ENCODE measurements around the gene ACVR2B. TPM values are rescaled to one million over a fixed set of nuclear protein-coding genes. Genes with fewer than 3 reads are reported as not detected.
"Not testable (repeated sequence)": the region's sequence is repeated elsewhere in the genome, so short reads cannot be mapped to it uniquely, and the experiment has no call there.

The ACVR2B gene
- total RNA-seq, 1 donor from 2014 or later = 42.8 TPM

DNA sequence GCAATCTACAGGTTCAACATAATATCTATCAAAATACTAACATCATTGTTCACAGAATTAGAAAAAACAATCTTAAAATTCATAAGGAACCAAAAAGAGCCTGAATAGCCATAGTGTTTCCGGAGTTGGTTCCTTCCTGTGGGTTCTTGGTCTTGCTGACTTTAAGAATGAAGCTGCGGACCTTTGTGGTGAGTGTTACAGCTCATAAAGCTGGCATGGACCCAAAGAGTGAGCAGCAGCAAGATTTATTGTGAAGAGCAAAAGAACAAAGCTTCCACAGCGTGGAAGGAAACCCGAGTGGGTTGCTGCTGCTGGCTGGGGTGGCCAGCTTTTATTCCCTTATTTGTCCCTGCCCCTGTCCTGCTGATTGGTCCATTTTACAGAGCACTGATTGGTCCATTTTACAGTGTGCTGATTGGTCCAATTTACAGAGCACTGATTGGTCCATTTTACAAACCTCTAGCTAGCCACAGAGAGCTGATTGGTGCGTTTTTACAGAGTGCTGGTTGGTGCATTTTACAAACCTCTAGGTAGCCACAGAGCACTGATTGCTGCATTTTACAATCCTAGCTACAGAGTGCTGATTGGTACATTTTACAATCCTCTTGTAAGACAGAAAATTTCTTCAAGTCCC, 15.1 kb upstream of the ACVR2B start:
- H3K27ac Mint-ChIP-seq; H3K36me3 Mint-ChIP-seq; DNase-seq (ENCODE audit: extremely low spot score, unreplicated experiment); H3K27me3 Mint-ChIP-seq; H3K4me3 Mint-ChIP-seq: not testable (repeated sequence)
- Mint-ChIP-seq H3K4me1 (ENCODE audit: unreplicated experiment) (peaks cover 11% of the 10 kb centered on the region), H3K9me3 (peaks cover 24% of the 10 kb centered on the region)

DNA sequence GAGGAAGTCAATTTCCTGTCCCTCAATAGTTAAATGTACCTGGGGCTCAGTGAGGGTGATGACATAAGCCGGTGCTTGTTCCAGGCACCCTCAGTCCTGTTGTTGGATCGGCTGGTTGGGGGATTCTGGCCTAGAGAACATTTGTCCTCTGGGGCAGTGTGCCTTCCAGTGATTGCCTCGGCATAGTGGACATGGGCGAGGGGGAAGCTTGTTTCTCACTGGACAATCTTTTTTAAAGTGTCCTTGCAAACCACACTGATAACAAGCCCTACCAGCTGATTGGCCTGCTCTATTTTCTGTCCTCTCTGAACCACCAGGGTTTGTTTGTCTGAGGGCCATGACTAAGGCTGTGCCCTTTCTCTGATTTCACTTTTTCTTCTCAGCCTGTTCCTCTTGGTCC, 10.5 kb upstream of the ACVR2B start:
- peaks cover 11% of the 10 kb centered on the region for H3K4me1 Mint-ChIP-seq (ENCODE audit: unreplicated experiment)
- not testable (repeated sequence) for H3K4me3 Mint-ChIP-seq; H3K27ac Mint-ChIP-seq; H3K27me3 Mint-ChIP-seq; DNase-seq (ENCODE audit: extremely low spot score, unreplicated experiment); H3K36me3 Mint-ChIP-seq; H3K9me3 Mint-ChIP-seq

DNA sequence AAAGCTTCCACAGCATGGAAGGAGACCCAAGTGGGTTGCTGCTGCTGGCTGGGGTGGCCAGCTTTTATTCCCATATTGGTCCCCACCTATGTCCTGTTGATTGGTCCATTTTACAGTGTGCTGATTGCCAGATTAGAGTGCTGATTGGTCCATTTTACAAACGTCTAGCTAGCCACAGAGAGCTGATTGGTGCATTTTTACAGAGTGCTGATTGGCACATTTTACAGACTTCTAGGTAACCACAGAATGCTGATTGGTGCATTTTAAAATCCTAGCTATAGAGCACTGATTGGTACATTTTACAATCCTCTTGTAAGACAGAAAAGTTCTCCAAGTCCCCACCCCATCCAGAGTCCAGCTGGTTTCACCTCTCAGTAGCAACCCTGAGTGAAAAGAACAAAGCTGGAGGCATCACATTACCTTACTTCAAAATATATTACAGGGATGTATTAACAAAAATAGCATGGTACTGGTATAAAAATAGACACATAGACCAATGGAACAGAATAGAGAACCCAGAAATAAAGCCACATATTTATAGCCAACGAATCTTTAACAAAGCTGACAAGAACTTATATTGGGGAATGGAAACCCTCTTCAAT, 7.5 kb upstream of the ACVR2B start:
- TF ChIP-seq, protein P1, sequence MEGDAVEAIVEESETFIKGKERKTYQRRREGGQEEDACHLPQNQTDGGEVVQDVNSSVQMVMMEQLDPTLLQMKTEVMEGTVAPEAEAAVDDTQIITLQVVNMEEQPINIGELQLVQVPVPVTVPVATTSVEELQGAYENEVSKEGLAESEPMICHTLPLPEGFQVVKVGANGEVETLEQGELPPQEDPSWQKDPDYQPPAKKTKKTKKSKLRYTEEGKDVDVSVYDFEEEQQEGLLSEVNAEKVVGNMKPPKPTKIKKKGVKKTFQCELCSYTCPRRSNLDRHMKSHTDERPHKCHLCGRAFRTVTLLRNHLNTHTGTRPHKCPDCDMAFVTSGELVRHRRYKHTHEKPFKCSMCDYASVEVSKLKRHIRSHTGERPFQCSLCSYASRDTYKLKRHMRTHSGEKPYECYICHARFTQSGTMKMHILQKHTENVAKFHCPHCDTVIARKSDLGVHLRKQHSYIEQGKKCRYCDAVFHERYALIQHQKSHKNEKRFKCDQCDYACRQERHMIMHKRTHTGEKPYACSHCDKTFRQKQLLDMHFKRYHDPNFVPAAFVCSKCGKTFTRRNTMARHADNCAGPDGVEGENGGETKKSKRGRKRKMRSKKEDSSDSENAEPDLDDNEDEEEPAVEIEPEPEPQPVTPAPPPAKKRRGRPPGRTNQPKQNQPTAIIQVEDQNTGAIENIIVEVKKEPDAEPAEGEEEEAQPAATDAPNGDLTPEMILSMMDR (conservative IDR thresholded peaks at IDR 0.05) = no peak
- H3K4me3 Mint-ChIP-seq = no peak overlapping the region
- peaks cover 6% of the 10 kb centered on the region for H3K9me3 Mint-ChIP-seq
- H3K4me1 Mint-ChIP-seq (ENCODE audit: unreplicated experiment) = peaks cover 3% of the 10 kb centered on the region
- no peaks in the 10 kb centered on the region for H3K36me3 Mint-ChIP-seq
- no peaks in the 10 kb centered on the region for H3K27me3 Mint-ChIP-seq
- H3K27ac Mint-ChIP-seq = no peak overlapping the region
- DNase-seq (ENCODE audit: extremely low spot score, unreplicated experiment) = no peak

DNA sequence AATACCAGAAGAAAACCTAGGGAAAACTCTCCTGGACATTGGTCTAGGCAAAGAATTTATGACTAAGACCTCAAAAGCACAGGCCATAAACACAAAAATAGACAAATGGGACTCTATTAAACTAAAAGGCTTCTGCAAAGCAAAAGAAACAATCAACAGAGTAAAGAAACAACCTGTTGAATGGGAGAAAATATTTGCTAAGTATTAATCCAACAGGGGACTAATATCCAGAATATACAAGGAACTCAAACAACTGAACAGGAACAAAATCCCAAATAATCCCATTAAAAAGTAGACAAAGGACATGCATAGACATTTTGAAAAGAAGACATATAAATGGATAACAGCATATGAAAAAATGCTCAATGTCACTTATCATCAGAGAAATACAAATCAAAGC, 6.9 kb upstream of the ACVR2B start:
- DNase-seq (ENCODE audit: extremely low spot score, unreplicated experiment) = no peak
- H3K27me3 Mint-ChIP-seq = no peaks in the 10 kb centered on the region
- no peaks in the 10 kb centered on the region for H3K36me3 Mint-ChIP-seq
- peaks cover 6% of the 10 kb centered on the region for H3K9me3 Mint-ChIP-seq
- H3K27ac Mint-ChIP-seq = no peak overlapping the region
- H3K4me1 Mint-ChIP-seq (ENCODE audit: unreplicated experiment) = no peaks in the 10 kb centered on the region
- TF ChIP-seq, protein P1 (conservative IDR thresholded peaks at IDR 0.05) = no peak
- H3K4me3 Mint-ChIP-seq = no peak overlapping the region

DNA sequence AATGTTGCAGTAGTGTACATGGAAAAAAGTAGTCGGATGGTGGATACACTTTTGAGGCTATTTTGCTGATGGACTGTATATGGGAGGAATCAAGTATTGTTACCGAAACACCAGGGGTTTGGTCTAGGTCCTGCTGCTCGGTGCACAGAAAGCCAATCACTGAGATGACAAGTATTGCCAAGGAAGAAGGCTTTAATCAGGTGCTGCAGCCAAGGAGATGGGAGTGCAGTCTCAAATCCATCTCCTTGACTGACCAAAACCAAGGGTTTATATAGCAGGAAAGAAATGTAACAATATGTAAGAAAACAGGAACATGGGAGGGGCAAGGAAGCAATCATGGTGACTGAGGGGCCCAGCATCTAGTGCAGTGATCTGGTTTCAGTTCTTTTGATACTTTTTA, 2.8 kb upstream of the ACVR2B start:
- Mint-ChIP-seq H3K4me1 (ENCODE audit: unreplicated experiment) (peaks cover 5% of the 10 kb centered on the region), H3K27me3 (no peaks in the 10 kb centered on the region), H3K4me3 (peak overlapping the region; percentile 53)

DNA sequence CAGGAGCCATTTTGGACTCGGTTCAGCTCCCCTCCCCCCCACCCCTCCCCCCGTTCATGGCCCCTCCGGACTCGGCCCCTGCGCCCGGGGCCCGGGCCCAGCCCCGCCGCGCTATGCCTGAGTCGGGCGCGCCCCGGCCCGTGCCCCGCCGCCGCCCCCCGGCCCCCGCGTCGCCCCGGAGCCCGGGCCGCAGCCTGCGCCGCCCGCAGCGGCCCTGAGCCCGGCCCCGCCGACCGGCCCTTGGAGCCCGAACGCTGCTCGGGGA, 155 bp downstream of the ACVR2B start:
- no peak for DNase-seq (ENCODE audit: extremely low spot score, unreplicated experiment)
- Mint-ChIP-seq H3K9me3 (peaks cover 9% of the 10 kb centered on the region), H3K36me3 (no peaks in the 10 kb centered on the region), H3K27ac (no peak overlapping the region), H3K4me3 (peak overlapping the region; percentile 99), H3K27me3 (no peaks in the 10 kb centered on the region), H3K4me1 (ENCODE audit: unreplicated experiment) (peaks cover 22% of the 10 kb centered on the region)
- TF ChIP-seq, protein P1 (conservative IDR thresholded peaks at IDR 0.05) = no peak

More for the DNA sequence above, 2.8 kb upstream of the ACVR2B start:
- H3K36me3 Mint-ChIP-seq = no peaks in the 10 kb centered on the region
- no peak overlapping the region for H3K27ac Mint-ChIP-seq
- peaks cover 6% of the 10 kb centered on the region for H3K9me3 Mint-ChIP-seq
- TF ChIP-seq, protein P1 (conservative IDR thresholded peaks at IDR 0.05) = no peak
- DNase-seq (ENCODE audit: extremely low spot score, unreplicated experiment) = no peak

Measured in type B pancreatic cell (in vitro differentiated cells).